ENCODE results near the gene TFEC.
"Not testable (repeated sequence)": the region's sequence is repeated elsewhere in the genome, so short reads cannot be mapped to it uniquely, and the experiment has no call there.

The TFEC gene

DNA sequence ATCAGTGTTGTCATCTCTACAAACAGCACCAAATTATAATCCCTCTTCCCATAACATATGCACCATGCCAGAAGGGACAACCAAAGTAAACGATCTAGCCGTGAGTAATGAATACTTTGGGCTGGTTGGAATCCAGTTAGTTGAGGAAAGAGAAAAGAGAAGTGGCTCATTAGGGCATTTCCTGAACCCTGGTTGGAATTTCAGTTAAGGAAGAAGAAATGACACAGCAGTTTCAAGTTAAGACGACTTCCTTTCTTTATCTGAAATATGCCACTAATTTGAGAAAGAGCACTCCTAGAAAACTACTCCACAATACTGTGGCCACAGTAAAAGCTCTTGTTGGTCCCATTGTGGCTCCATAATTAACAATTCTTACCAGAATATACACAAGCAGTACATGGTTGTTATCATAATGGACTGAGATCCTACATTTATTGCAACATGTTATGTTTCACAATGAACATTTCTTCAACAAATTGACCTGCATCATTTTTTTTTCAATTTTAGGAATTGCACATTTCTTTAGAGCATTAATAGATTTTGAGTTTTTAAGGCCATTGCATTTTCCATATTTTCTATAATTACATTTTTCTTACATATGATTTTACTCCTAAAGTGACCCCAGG lies at the start of gene TFEC:
TFEC (minus strand) TSS at position 113 of the 626 bp plus-strand sequence. CDS start 46,322 bp downstream, outside the sequence.
- TF ChIP-seq CTCF (IDR thresholded peaks at IDR 0.05; ENCODE audit: low read depth, low read length) = no peak
- H3K4me3 ChIP-seq (ENCODE audit: low read depth, low read length) = no peak within 1 kb of the TSS

DNA sequence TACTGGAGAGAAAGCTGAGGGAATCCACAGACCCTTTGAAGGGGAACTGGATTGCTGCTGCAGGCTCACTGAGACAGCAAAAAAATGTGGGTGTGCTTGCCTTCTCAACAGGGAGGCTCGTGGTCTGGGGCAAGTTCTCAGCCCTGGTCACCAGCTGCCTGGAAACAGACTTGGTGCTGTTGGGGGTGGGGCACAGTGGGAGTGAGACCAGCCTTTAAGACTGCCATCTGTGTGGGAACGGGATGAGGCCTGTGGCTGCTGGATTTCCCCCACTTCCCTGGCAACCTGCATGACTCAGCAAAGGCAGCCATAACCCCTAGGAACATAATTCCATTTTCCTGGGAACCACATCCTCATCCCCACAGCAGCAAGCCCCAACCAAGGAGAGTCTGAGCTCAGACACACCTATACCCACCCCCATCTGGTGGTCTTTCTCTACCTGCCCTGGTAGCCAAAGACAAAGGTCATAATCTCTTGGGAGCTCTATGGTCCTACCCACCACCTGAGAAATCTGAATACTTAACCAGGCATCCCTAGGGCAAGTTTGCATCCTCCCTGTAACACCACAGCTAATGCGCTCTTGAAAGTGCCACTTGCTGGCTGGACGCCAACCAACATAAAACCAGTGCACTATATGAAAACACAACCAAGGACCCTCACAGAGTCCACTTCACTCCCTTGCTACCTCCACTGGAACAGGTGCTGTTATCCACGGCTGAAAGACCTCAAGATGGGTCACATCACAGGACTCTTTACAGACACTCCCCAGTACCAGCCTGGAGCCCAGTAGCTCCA lies 45.0 kb upstream of the TFEC start:
- TF ChIP-seq CTCF (IDR thresholded peaks at IDR 0.05; ENCODE audit: low read depth, low read length) = no peak
- H3K4me3 ChIP-seq (ENCODE audit: low read depth, low read length) = no peak overlapping the region

DNA sequence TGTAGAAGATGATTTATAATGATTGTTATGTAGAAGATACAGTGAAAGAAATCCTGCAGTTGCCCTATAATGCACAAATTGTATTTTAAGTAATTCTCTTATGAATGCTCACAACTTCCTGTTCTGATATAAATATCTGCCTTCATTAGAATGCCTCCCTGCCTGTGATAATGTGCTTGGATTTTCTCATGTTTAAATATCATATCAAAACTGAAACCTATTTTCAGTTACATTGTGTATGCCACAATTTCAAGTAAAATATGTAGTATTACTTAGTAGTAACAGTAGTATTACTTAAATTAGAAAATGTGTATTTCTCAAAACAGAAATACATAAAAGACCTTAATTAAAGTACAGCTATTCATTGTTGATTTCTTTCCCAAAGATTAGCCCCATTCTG lies 41.1 kb upstream of the TFEC start:
- H3K4me3 ChIP-seq (ENCODE audit: low read depth, low read length) = no peak overlapping the region
- TF ChIP-seq CTCF (IDR thresholded peaks at IDR 0.05; ENCODE audit: low read depth, low read length) = no peak

DNA sequence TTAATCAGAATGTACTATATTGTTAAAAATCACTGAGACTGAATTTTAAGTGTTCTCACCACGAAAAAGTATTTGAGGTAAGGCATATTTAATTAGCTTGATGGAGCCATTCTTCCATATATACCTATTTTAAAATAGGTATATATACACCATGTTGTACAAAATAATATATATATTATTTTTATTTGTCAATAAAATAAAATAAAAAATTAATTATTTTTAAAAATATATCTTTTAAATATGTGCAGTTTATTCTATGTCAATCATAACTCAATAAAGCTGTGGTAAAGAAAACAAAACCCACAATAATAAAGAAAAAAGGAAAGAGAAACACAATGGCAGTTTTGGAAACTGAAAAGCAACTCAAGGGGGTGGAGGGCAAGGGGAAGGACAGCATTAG lies 33.6 kb upstream of the TFEC start:
- no peak for TF ChIP-seq CTCF (IDR thresholded peaks at IDR 0.05; ENCODE audit: low read depth, low read length)
- H3K4me3 ChIP-seq (ENCODE audit: low read depth, low read length) = no peak overlapping the region

DNA sequence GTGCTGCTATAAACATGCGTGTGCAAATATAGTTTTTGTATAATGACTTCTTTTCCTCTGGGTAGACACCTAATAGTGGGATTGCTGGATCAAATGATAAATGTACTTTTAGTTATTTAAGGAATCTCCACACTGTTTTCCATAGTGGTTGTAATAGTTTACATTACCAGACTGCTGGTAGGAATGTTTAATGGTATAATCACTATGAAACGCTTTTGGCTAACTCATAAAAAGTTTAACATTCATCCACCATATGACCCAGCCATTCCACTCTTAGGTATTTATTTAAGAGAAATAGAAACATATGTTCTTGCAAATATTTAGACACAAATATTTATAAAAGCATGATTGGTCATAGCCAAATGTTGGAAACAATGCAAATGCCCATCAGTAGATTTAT lies 32.1 kb upstream of the TFEC start:
- no peak overlapping the region for H3K4me3 ChIP-seq (ENCODE audit: low read depth, low read length)
- no peak for TF ChIP-seq CTCF (IDR thresholded peaks at IDR 0.05; ENCODE audit: low read depth, low read length)

- no peak for TF ChIP-seq CTCF (IDR thresholded peaks at IDR 0.05; ENCODE audit: low read depth, low read length)
- H3K4me3 ChIP-seq (ENCODE audit: low read depth, low read length) = no peak overlapping the region
Measured at GRCh38 chr7:116052006-116052405, 21.4 kb upstream of the TFEC start.

DNA sequence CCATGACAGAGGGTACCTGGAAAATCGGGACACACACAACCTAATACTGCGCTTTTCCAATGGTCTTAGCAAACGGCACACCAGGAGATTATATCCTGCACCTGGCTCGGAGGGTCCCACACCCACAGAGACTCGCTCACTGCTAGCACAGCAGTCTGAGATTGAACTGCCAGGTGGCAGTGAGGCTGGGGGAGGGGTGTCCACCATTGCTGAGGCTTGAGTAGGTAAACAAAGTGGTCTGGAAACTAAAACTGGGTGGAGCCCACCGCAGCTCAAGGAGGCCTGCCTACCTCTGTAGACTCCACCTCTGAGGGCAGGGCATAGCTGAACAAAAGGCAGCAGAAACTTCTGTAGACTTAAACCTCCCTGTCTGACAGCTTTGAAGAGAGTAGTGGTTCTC lies 16.7 kb upstream of the TFEC start:
- H3K4me3 ChIP-seq (ENCODE audit: low read depth, low read length) = not testable (repeated sequence)

Measured in WI38 (cell line).